WERI-Rb-1 (cell line): ENCODE results near the gene CHRM1.

ENCODE experiments used
- DNase-seq: peaks from one replicate; pipeline ENCODE4 v3.0.0-alpha.2; 2020
- H3K27ac ChIP-seq: fragments of 250-450 bp; sonication (Bioruptor Pico); 2 replicates; pipeline ENCODE4 v1.5.1; 2020; ENCODE audit warnings: mild to moderate bottlenecking, moderate library complexity
- H3K27me3 ChIP-seq: fragments of 250-450 bp; sonication (Bioruptor Pico); 2 replicates; pipeline ENCODE4 v1.5.1; 2021; ENCODE audit warnings: mild to moderate bottlenecking, low read depth, moderate library complexity; ENCODE audit not compliant: insufficient read depth, severe bottlenecking
- H3K36me3 ChIP-seq: fragments of 250-450 bp; sonication (Bioruptor Pico); 2 replicates; pipeline ENCODE4 v1.5.1; 2020; ENCODE audit warnings: mild to moderate bottlenecking, moderate library complexity
- H3K4me3 ChIP-seq: 2 replicates; pipeline ENCODE4 v1.5.1; 2011; ENCODE audit warnings: low read depth, mild to moderate bottlenecking, control low read depth, low read length
- H3K9me3 ChIP-seq: fragments of 250-450 bp; sonication (Bioruptor Pico); 2 replicates; pipeline ENCODE4 v1.5.1; 2021; ENCODE audit warnings: mild to moderate bottlenecking, moderate library complexity; ENCODE audit not compliant: severe bottlenecking
- CTCF ChIP-seq: IDR thresholded peaks from 2 replicates; pipeline ENCODE4 v1.5.1; 2011; ENCODE audit warnings: low read depth, mild to moderate bottlenecking, control low read depth, inconsistent platforms, low read length

CHRM1 gene

GRCh38 chr11:62919476-62919875, 1.7 kb downstream of the CHRM1 start:
- Histone ChIP-seq H3K27ac (no peak overlapping the region), H3K27me3 (no peaks in the 10 kb centered on the region), H3K4me3 (no peak overlapping the region), H3K9me3 (no peaks in the 10 kb centered on the region), H3K36me3 (no peaks in the 10 kb centered on the region)
- DNase-seq, result no peak
- no peak for TF ChIP-seq CTCF

- H3K4me3 ChIP-seq, result no peak overlapping the region
- H3K27ac ChIP-seq, result no peak overlapping the region
- no peak for TF ChIP-seq CTCF
- H3K36me3 ChIP-seq, result no peaks in the 10 kb centered on the region
- H3K27me3 ChIP-seq, result no peaks in the 10 kb centered on the region
- H3K9me3 ChIP-seq, result no peaks in the 10 kb centered on the region
- no peak for DNase-seq
These were observed 2.6 kb downstream of the CHRM1 start for GRCh38 chr11:62918531-62918930.

GRCh38 chr11:62917906-62918502, 3.2 kb downstream of the CHRM1 start:
- TF ChIP-seq CTCF, result no peak
- H3K4me3 ChIP-seq, result no peak overlapping the region
- H3K27ac ChIP-seq, result no peak overlapping the region
- no peaks in the 10 kb centered on the region for H3K9me3 ChIP-seq
- no peak for DNase-seq
- H3K36me3 ChIP-seq, result no peaks in the 10 kb centered on the region
- no peaks in the 10 kb centered on the region for H3K27me3 ChIP-seq

GRCh38 chr11:62914416-62914815, 6.7 kb downstream of the CHRM1 start:
- no peak for DNase-seq

GRCh38 chr11:62912268-62912667, 8.9 kb downstream of the CHRM1 start:
- H3K4me3 ChIP-seq, result no peak overlapping the region
- no peaks in the 10 kb centered on the region for H3K9me3 ChIP-seq
- no peak overlapping the region for H3K27ac ChIP-seq
- no peak for TF ChIP-seq CTCF
- DNase-seq, result no peak
- H3K27me3 ChIP-seq, result no peaks in the 10 kb centered on the region
- H3K36me3 ChIP-seq, result no peaks in the 10 kb centered on the region

More at GRCh38 chr11:62914416-62914815, 6.7 kb downstream of the CHRM1 start:
- Histone ChIP-seq H3K4me3 (no peak overlapping the region), H3K9me3 (no peaks in the 10 kb centered on the region), H3K27me3 (no peaks in the 10 kb centered on the region), H3K27ac (no peak overlapping the region), H3K36me3 (no peaks in the 10 kb centered on the region)
- TF ChIP-seq CTCF, result no peak
